NCI-H748 (cell line): ENCODE measurements around the gene WNT5B.
A peak's percentile ranks its signal among the peaks of the same experiment; 100 is the strongest.

Experiments used
- DNase-seq: peaks from one replicate; lab custom pipeline; 2025; ENCODE audit not compliant: unreplicated experiment; lab: John Stamatoyannopoulos, UW

WNT5B gene

GRCh38 chr12:1628666-1629337, at the start of gene WNT5B:
TSS of gene WNT5B (plus strand) at chr12:1629231. CDS start at chr12:1631355, 2,124 bp downstream.
- no peak for DNase-seq

- DNase-seq, result no peak
These were observed 49.2 kb upstream of the WNT5B start for GRCh38 chr12:1579651-1580435.

GRCh38 chr12:1580526-1580925, 48.5 kb upstream of the WNT5B start:
- DNase-seq, result no peak

- no peak for DNase-seq
These were observed 46.9 kb upstream of the WNT5B start for GRCh38 chr12:1581973-1582708.

- no peak for DNase-seq
These were observed 46.4 kb upstream of the WNT5B start for GRCh38 chr12:1582709-1583050.

- DNase-seq, result peak; percentile 75
These were observed 45.5 kb upstream of the WNT5B start for GRCh38 chr12:1583421-1584078.

GRCh38 chr12:1584326-1584725, 44.7 kb upstream of the WNT5B start:
- DNase-seq, result peak; percentile 45

GRCh38 chr12:1587927-1588574, 41.0 kb upstream of the WNT5B start:
- DNase-seq, result no peak

- DNase-seq, result no peak
These were observed 40.5 kb upstream of the WNT5B start for GRCh38 chr12:1588575-1588947.

- DNase-seq, result no peak
These were observed 38.6 kb upstream of the WNT5B start for GRCh38 chr12:1590221-1590979.

- peak; percentile 29 for DNase-seq
These were observed 38.0 kb upstream of the WNT5B start for GRCh38 chr12:1591034-1591433.

GRCh38 chr12:1591543-1591942, 37.5 kb upstream of the WNT5B start:
- peak; percentile 15 for DNase-seq

- DNase-seq, result peak; percentile 75
These were observed 36.4 kb upstream of the WNT5B start for GRCh38 chr12:1592444-1593173.

GRCh38 chr12:1593174-1594005, 35.6 kb upstream of the WNT5B start:
- peak; percentile 65 for DNase-seq

- peak; percentile 62 for DNase-seq
These were observed 35.1 kb upstream of the WNT5B start for GRCh38 chr12:1594006-1594260.

GRCh38 chr12:1594261-1595025, 34.6 kb upstream of the WNT5B start, which contains the start of gene FBXL14:
TSS of gene FBXL14 (minus strand) at chr12:1594581. CDS start at chr12:1594066, 515 bp downstream.
- peak; percentile 90 for DNase-seq

GRCh38 chr12:1595026-1595561, 33.9 kb upstream of the WNT5B start:
- DNase-seq, result no peak
